Esophagus (tissue), 2 donors: ENCODE measurements around the gene CEND1. TPM values are rescaled to one million over a fixed set of nuclear protein-coding genes. Genes with fewer than 3 reads are reported as not detected.

Source experiments
- H3K27ac ChIP-seq, 2 donors: one replicate each; pipeline ENCODE4 v1.5.1; 2013; ENCODE audit warnings: low read depth in 2 of 2, mild to moderate bottlenecking in 2 of 2, inconsistent platforms in 1 of 2, low read length in 1 of 2, moderate library complexity in 1 of 2
- H3K27me3 ChIP-seq, 2 donors: one replicate each; pipeline ENCODE4 v1.6.1; 2013; ENCODE audit warnings: low read length in 2 of 2, control low read depth in 1 of 2, mild to moderate bottlenecking in 1 of 2; ENCODE audit not compliant: insufficient read depth in 2 of 2, control insufficient read depth in 1 of 2
- H3K36me3 ChIP-seq, 2 donors: one replicate each; pipeline ENCODE4 v1.6.1; 2013; ENCODE audit warnings: low read length in 1 of 2; ENCODE audit not compliant: control insufficient read depth in 2 of 2, insufficient read depth in 2 of 2
- H3K4me1 ChIP-seq, 2 donors: one replicate each; pipeline ENCODE4 v1.6.1; 2013; ENCODE audit warnings: low read length in 1 of 2; ENCODE audit not compliant: control insufficient read depth in 2 of 2, insufficient read depth in 2 of 2
- H3K4me3 ChIP-seq, 2 donors: one replicate each; pipeline ENCODE4 v1.5.1; 2013; ENCODE audit warnings: low read length in 2 of 2, mild to moderate bottlenecking in 2 of 2, low read depth in 1 of 2, moderate library complexity in 1 of 2
- H3K9me3 ChIP-seq, 2 donors: one replicate each; pipeline ENCODE4 v1.6.1; 2013; ENCODE audit warnings: mild to moderate bottlenecking in 2 of 2, low read depth in 1 of 2, low read length in 1 of 2, moderate library complexity in 1 of 2; ENCODE audit not compliant: control insufficient read depth in 2 of 2, insufficient read depth in 1 of 2
- WGBS, 2 donors: extraction: QIAGEN DNeasy Blood & Tissue Kit; methylation state at CpG; one replicate each; pipeline ENCODE4 v1.1.7; 2013; 5-methylcytosine and 5-hydroxymethylcytosine counted together
- polyA plus RNA-seq, 2 donors: library from polyadenylated mRNA; stranded (reverse); fragments of 200-250 nt; gene quantifications; one replicate each; pipeline ENCODE4 v1.2.3, GENCODE V29; 2013
- donor health status: healthy with polysubstance abuse.
- donor health status: Bipolar disorder and iron deficiency.

The CEND1 gene
- polyA plus RNA-seq, 2 donors = 0.10 to 0.12 TPM

- peaks cover 0 to 30% of the 10 kb centered on the region in 2 donors for H3K36me3 ChIP-seq
- H3K27ac ChIP-seq = no peak overlapping the region
- H3K9me3 ChIP-seq = no peaks in the 10 kb centered on the region
- peaks cover 5 to 14% of the 10 kb centered on the region in 2 donors for H3K4me1 ChIP-seq
- H3K27me3 ChIP-seq = no peaks in the 10 kb centered on the region
- H3K4me3 ChIP-seq = peak overlapping the region; percentile 54 to 72
- WGBS, 2 donors = 44 to 45% methylated on average over 26 of the region's 26 CpGs
Measured at GRCh38 chr11:803770-804598, 14.1 kb upstream of the CEND1 start.

GRCh38 chr11:803467-803742, 13.5 kb upstream of the CEND1 start:
- no peak overlapping the region for H3K4me3 ChIP-seq

GRCh38 chr11:802693-803466, 13.0 kb upstream of the CEND1 start:
- 90 to 91% methylated on average over 28 of the region's 28 CpGs for WGBS, 2 donors
- Histone ChIP-seq H3K4me3 (no peak overlapping the region), H3K9me3 (no peaks in the 10 kb centered on the region), H3K36me3 (peaks cover 0 to 30% of the 10 kb centered on the region in 2 donors), H3K27ac (no peak overlapping the region), H3K27me3 (no peaks in the 10 kb centered on the region), H3K4me1 (peaks cover 5 to 17% of the 10 kb centered on the region in 2 donors)

More at GRCh38 chr11:803467-803742, 13.5 kb upstream of the CEND1 start:
- H3K9me3 ChIP-seq = no peaks in the 10 kb centered on the region
- H3K36me3 ChIP-seq = peaks cover 0 to 30% of the 10 kb centered on the region in 2 donors
- no peak overlapping the region for H3K27ac ChIP-seq
- no peaks in the 10 kb centered on the region for H3K27me3 ChIP-seq
- 77 to 90% methylated on average over 6 to 8 of the region's 8 CpGs for WGBS, 2 donors
- H3K4me1 ChIP-seq = peaks cover 5 to 15% of the 10 kb centered on the region in 2 donors

GRCh38 chr11:802018-802617, 12.2 kb upstream of the CEND1 start:
- Histone ChIP-seq H3K27me3 (no peaks in the 10 kb centered on the region), H3K4me3 (no peak overlapping the region), H3K36me3 (peaks cover 0 to 30% of the 10 kb centered on the region in 2 donors), H3K27ac (no peak overlapping the region), H3K4me1 (peaks cover 5 to 18% of the 10 kb centered on the region in 2 donors), H3K9me3 (no peaks in the 10 kb centered on the region)
- 98% methylated on average over 16 to 21 of the region's 21 CpGs for WGBS, 2 donors

GRCh38 chr11:801097-801780, 11.3 kb upstream of the CEND1 start:
- H3K36me3 ChIP-seq = peaks cover 0 to 30% of the 10 kb centered on the region in 2 donors
- no peaks in the 10 kb centered on the region for H3K9me3 ChIP-seq
- WGBS, 2 donors = 90 to 91% methylated on average over 20 of the region's 20 CpGs
- H3K27me3 ChIP-seq = no peaks in the 10 kb centered on the region
- no peak overlapping the region for H3K27ac ChIP-seq
- no peak overlapping the region for H3K4me3 ChIP-seq
- H3K4me1 ChIP-seq = peaks cover 9 to 26% of the 10 kb centered on the region in 2 donors

GRCh38 chr11:800473-800872, 10.6 kb upstream of the CEND1 start:
- 94 to 95% methylated on average over 30 of the region's 30 CpGs for WGBS, 2 donors
- H3K4me1 ChIP-seq = peaks cover 10 to 30% of the 10 kb centered on the region in 2 donors
- H3K27ac ChIP-seq = no peak overlapping the region
- H3K27me3 ChIP-seq = no peaks in the 10 kb centered on the region
- no peak overlapping the region for H3K4me3 ChIP-seq
- H3K36me3 ChIP-seq = peaks cover 0 to 30% of the 10 kb centered on the region in 2 donors
- no peaks in the 10 kb centered on the region for H3K9me3 ChIP-seq

- no peaks in the 10 kb centered on the region for H3K27me3 ChIP-seq
- WGBS, 2 donors = 94 to 95% methylated on average over 31 to 32 of the region's 32 CpGs
- H3K4me1 ChIP-seq = peaks cover 10 to 35% of the 10 kb centered on the region in 2 donors
- no peak overlapping the region for H3K4me3 ChIP-seq
- H3K9me3 ChIP-seq = no peaks in the 10 kb centered on the region
- no peak overlapping the region for H3K27ac ChIP-seq
- H3K36me3 ChIP-seq = peaks cover 0 to 30% of the 10 kb centered on the region in 2 donors
Measured at GRCh38 chr11:799641-800316, 9.9 kb upstream of the CEND1 start.

- Histone ChIP-seq H3K9me3 (no peaks in the 10 kb centered on the region), H3K27ac (peak within 1 kb of the TSS; percentile 87 to 89), H3K4me3 (peak within 1 kb of the TSS; percentile 51 to 68), H3K4me1 (peaks cover 6 to 26% of the 10 kb centered on the region in 2 donors), H3K27me3 (no peaks in the 10 kb centered on the region), H3K36me3 (peaks cover 0 to 34% of the 10 kb centered on the region in 2 donors)
- WGBS, 2 donors = 3 to 4% methylated on average over 55 to 69 of the region's 69 CpGs
Measured at GRCh38 chr11:798093-798713, 8.3 kb upstream of the CEND1 start, which contains the start of gene SLC25A22. Gene SLC25A22 (minus strand): TSS chr11:798281. CDS start chr11:795006, 3,275 bp downstream.
